ENCODE measurements around the gene ATP8A2.

- TF ChIP-seq CTCF (IDR thresholded peaks at IDR 0.05) = no peak
- no peak for TF ChIP-seq EP300 (IDR thresholded peaks at IDR 0.05)
Measured at GRCh38 chr13:26058704-26059103, 686.9 kb downstream of the ATP8A2 start.
